GM12878 (cell line): ENCODE measurements around the gene RAB37. TPM values are rescaled to one million over a fixed set of nuclear protein-coding genes. Genes with fewer than 3 reads are reported as not detected.
A peak's percentile ranks its signal among the peaks of the same experiment; 100 is the strongest.

Experiments
- ATAC-seq: fragments of 200-7000 bp; cut with Tn5 transposase; 3 replicates; pipeline ENCODE4 v1.9.1; 2020; ENCODE audit warnings: mild to moderate bottlenecking, moderate library complexity
- BruUV-seq: library from RNA; stranded (reverse); fragments of 400-500 nt; replicated peaks from 2 replicates; lab custom pipeline; 2021; lab: Mats Ljungman, UMichigan
- CTCF ChIA-PET: fragments of 300-600 bp; sonication (Branson Sonifier 250); formaldehyde crosslinking; extraction: SDS; loops from one replicate; lab custom pipeline; 2021; ENCODE audit warnings: inconsistent platforms; lab: Yijun Ruan, JAX
- POLR2A ChIA-PET: fragments of 350-600 bp; formaldehyde crosslinking; extraction: SDS; loops from one replicate; lab custom pipeline; 2021; ENCODE audit warnings: inconsistent platforms; lab: Charles Lee
- RAD21 ChIA-PET: fragments of 300-600 bp; sonication (Branson Sonifier 250); formaldehyde crosslinking; loops from one replicate; lab custom pipeline; 2023; ENCODE audit warnings: antibody characterized with exemption; ENCODE audit not compliant: unreplicated experiment; lab: Charles Lee
- SMC1A ChIA-PET: fragments of 300-600 bp; sonication (Branson Sonifier 250); formaldehyde crosslinking; loops from one replicate; lab custom pipeline; 2023; ENCODE audit not compliant: unreplicated experiment, uncharacterized antibody; lab: Charles Lee
- DNase-seq: peaks from one replicate; pipeline ENCODE4 v3.0.0-alpha.2; 2011; ENCODE audit warnings: low read depth, low spot score
- FAIRE-seq: peaks from 3 replicates; lab custom pipeline; 2011; peaks lifted over from hg19 to GRCh38; lab: Jason Lieb, UNC
- H2AFZ ChIP-seq: 2 replicates; pipeline ENCODE4 v1.6.0; 2011; ENCODE audit warnings: low read depth, low read length, control low read depth; ENCODE audit not compliant: control insufficient read depth
- H3K27ac ChIP-seq: 2 replicates; pipeline ENCODE4 v1.5.1; 2011; ENCODE audit warnings: control low read depth; ENCODE audit not compliant: control insufficient read depth, insufficient read depth
- H3K27me3 ChIP-seq, 2 experiments: replicated peaks in 1 of 2; 2 replicates each; pipeline versions ENCODE4 v1.6.0 to v1.6.1; 2011; ENCODE audit warnings: low read length in 1 of 2; ENCODE audit not compliant: control insufficient read depth in 2 of 2, insufficient read depth in 2 of 2
- H3K36me3 ChIP-seq, 2 experiments: 2 replicates each; pipeline ENCODE4 v1.5.1; 2011; ENCODE audit warnings: low read length in 1 of 2; ENCODE audit not compliant: control insufficient read depth in 2 of 2, insufficient read depth in 2 of 2
- H3K4me1 ChIP-seq: 2 replicates; pipeline ENCODE4 v1.6.1; 2011; ENCODE audit warnings: mild to moderate bottlenecking, low read length, moderate library complexity, mixed read lengths; ENCODE audit not compliant: control insufficient read depth, insufficient read depth
- H3K4me2 ChIP-seq: 2 replicates; pipeline ENCODE4 v1.6.0; 2011; ENCODE audit warnings: control low read depth; ENCODE audit not compliant: control insufficient read depth, insufficient read depth
- H3K4me3 ChIP-seq: fragments of 200-600 bp; sonication (generic); 2 replicates; pipeline ENCODE4 v1.5.1; 2016
- H3K79me2 ChIP-seq: 2 replicates; pipeline ENCODE4 v1.6.0; 2011; ENCODE audit warnings: low read length; ENCODE audit not compliant: control insufficient read depth, insufficient read depth
- H3K9ac ChIP-seq: 2 replicates; pipeline ENCODE4 v1.8.0; 2011; ENCODE audit warnings: low read length, control low read depth, mixed read lengths; ENCODE audit not compliant: control insufficient read depth, insufficient read depth
- H3K9me3 ChIP-seq: replicated peaks from 3 replicates; pipeline ENCODE4 v1.5.1; 2011; ENCODE audit warnings: mild to moderate bottlenecking, low read length; ENCODE audit not compliant: control insufficient read depth, insufficient read depth
- H4K20me1 ChIP-seq: 2 replicates; pipeline ENCODE4 v1.6.0; 2011; ENCODE audit not compliant: control insufficient read depth, insufficient read depth
- CBX5 ChIP-seq: sonication (generic); IDR thresholded peaks from 2 replicates; pipeline ENCODE4 v1.6.1; 2016; ENCODE audit warnings: low read depth, moderate library complexity, mild to moderate bottlenecking, inconsistent platforms
- ETV6 ChIP-seq, 2 experiments: fragments of 450-650 bp in 1 of 2; IDR thresholded peaks in 1 of 2; conservative IDR thresholded peaks in 1 of 2; 2 replicates each; pipeline ENCODE4 v1.6.1; 2014; ENCODE audit warnings: antibody characterized with exemption in 1 of 2, borderline replicate concordance in 1 of 2, low read depth in 1 of 2, mild to moderate bottlenecking in 1 of 2, moderate library complexity in 1 of 2
- FOXK2 ChIP-seq: fragments of 450-650 bp; IDR thresholded peaks from 2 replicates; pipeline ENCODE4 v1.6.1; 2017; ENCODE audit warnings: mild to moderate bottlenecking, moderate library complexity
- JUNB ChIP-seq: IDR thresholded peaks from 2 replicates; pipeline ENCODE4 v1.6.1; 2016; ENCODE audit warnings: antibody characterized with exemption, mild to moderate bottlenecking
- KLF5 ChIP-seq: fragments of 450-650 bp; IDR thresholded peaks from 2 replicates; pipeline ENCODE4 v1.6.1; 2014; ENCODE audit warnings: mild to moderate bottlenecking; ENCODE audit not compliant: partially characterized antibody
- MTA3 ChIP-seq: IDR thresholded peaks from 2 replicates; pipeline ENCODE4 v1.6.1; 2012; ENCODE audit warnings: low read length, inconsistent platforms, borderline replicate concordance
- MYB ChIP-seq: fragments of 150-350 bp; IDR thresholded peaks from 2 replicates; pipeline ENCODE4 v1.6.1; 2014; ENCODE audit warnings: mild to moderate bottlenecking, low read depth, low read length, borderline replicate concordance
- NFYA ChIP-seq: IDR thresholded peaks from 2 replicates; pipeline ENCODE4 v1.6.1; 2011; ENCODE audit warnings: low read depth, mild to moderate bottlenecking, low read length, improper control_type of control experiment, borderline replicate concordance
- NFYB ChIP-seq: IDR thresholded peaks from 2 replicates; pipeline ENCODE4 v1.6.1; 2011; ENCODE audit warnings: low read depth, mild to moderate bottlenecking, low read length, improper control_type of control experiment, moderate library complexity; ENCODE audit not compliant: insufficient read depth
- POLR2AphosphoS5 ChIP-seq: IDR thresholded peaks from 2 replicates; pipeline ENCODE4 v1.6.1; 2011; ENCODE audit warnings: mild to moderate bottlenecking, low read length, inconsistent platforms
- SMARCA5 ChIP-seq: fragments of 450-650 bp; IDR thresholded peaks from 2 replicates; pipeline ENCODE4 v1.6.1; 2017; ENCODE audit warnings: mild to moderate bottlenecking
- SPI1 ChIP-seq: IDR thresholded peaks from 2 replicates; pipeline ENCODE4 v1.6.1; 2011; ENCODE audit warnings: low read depth, mild to moderate bottlenecking, low read length, moderate library complexity, borderline replicate concordance; ENCODE audit not compliant: insufficient read depth
- SREBF1 ChIP-seq: IDR thresholded peaks from 2 replicates; pipeline ENCODE4 v1.6.1; 2012; ENCODE audit warnings: mild to moderate bottlenecking, low read length
- ZNF622 ChIP-seq: fragments of 450-650 bp; IDR thresholded peaks from 2 replicates; pipeline ENCODE4 v1.6.1; 2017; ENCODE audit warnings: mild to moderate bottlenecking, inconsistent platforms
- WGBS: methylation state at CpG from one replicate; pipeline ENCODE4 v1.1.6; 2016; ENCODE audit warnings: low lambda C conversion rate; ENCODE audit not compliant: insufficient replicate concordance, insufficient coverage; ENCODE audit errors: missing lambda C conversion rate; 5-methylcytosine and 5-hydroxymethylcytosine counted together
- in situ Hi-C: fragments of 300-500 bp; cut with MboI; formaldehyde crosslinking; loops from 9 replicates; pipeline ENCODE4 v1.14.3; 2018; ENCODE audit warnings: mixed read lengths
- intact Hi-C: fragments of 100-400 bp; cut with micrococcal nuclease; formaldehyde crosslinking; loops from one replicate; pipeline ENCODE4 v1.14.2; 2022; ENCODE audit not compliant: unreplicated experiment
- polyA plus RNA-seq, 11 experiments: library from polyadenylated mRNA; depleted of rRNA in 4 of 11; unstranded in 6 of 11; stranded (reverse) in 5 of 11; fragments of >200 nt; fragmentation: Nextera tagmentation in 4 of 11; fragmentation: Illumina TruSeq in 1 of 11; extraction: Ambion mirVana in 4 of 11; extraction: Trizol in 1 of 11; gene quantifications; 1 replicate in 1 of 11; 2 replicates in 10 of 11; pipeline versions ENCODE4 v1.2.1 to v1.2.3, GENCODE V29; 2011 to 2016; ENCODE audit warnings: inconsistent platforms in 2 of 11, missing spikeins in 2 of 11, low read depth in 1 of 11
- total RNA-seq, 4 experiments: library from RNA; depleted of rRNA in 3 of 4; stranded (reverse); fragments of >200 nt in 3 of 4; fragmentation: Illumina TruSeq in 1 of 4; extraction: Trizol in 1 of 4; gene quantifications; 2 replicates each; pipeline versions ENCODE4 v1.2.1 to v1.2.3, GENCODE V29; 2013 to 2021
- TF ChIP-seq, protein P1 (sequence below): IDR thresholded peaks from 2 replicates; pipeline ENCODE4 v1.6.1; 2011; ENCODE audit warnings: low read depth, low read length, improper control_type of control experiment, borderline replicate concordance
- TF ChIP-seq, protein P2 (sequence below): IDR thresholded peaks from 2 replicates; pipeline ENCODE4 v1.6.1; 2011; ENCODE audit warnings: borderline replicate concordance, low read depth, mild to moderate bottlenecking, moderate library complexity, mixed read lengths, low read length; ENCODE audit not compliant: insufficient read depth; ENCODE audit errors: extremely low read length

Gene RAB37
- total and polyA plus RNA-seq, 10 of the 15 experiments (the other 5 are each of a cell fraction or from before 2014, with no cell fraction given), result 0.48 to 5.6 (median 1.7) TPM

DNA sequence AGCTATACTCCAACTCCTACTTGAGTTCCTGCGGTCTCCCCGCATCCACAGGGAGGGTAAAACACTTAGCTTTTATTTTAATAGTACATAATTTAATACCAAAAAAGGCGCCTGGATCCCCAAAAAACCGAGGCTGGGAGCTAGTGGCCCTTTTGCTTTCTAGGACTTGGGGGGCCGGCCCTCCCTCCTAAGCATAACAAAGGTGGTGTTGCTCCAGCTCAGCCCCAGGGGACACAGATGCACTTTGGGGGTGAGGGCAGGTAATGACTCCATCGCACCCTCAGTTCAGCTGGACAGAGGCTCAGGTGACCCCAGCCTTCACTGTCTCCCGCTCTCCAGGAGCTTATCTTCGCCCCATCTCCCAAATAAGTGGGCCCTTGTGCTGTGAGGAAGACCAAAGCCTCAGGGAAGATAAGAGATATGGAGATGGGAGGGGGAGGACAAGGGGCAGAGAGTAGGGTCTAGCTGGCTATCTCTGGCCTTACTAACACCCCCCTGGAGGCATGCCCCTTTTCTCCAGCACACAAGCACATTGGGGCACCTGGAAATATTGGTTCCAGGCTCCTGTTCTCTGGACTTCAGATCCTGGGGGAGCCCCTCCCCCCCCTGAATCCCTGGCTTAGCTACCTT is 8.6 kb downstream of the RAB37 start:
- POLR2A ChIA-PET, result interaction anchor here (0.8 to 3.1 kb wide), 11 partner anchors 8 to 128 kb away, joined by 3 to 22 read pairs (median 3); partner anchors contain the start of genes NAT9 and RAB37
- in situ Hi-C loops, result no loop called here
- H3K79me2 ChIP-seq, result peaks cover 22% of the 10 kb centered on the region

DNA sequence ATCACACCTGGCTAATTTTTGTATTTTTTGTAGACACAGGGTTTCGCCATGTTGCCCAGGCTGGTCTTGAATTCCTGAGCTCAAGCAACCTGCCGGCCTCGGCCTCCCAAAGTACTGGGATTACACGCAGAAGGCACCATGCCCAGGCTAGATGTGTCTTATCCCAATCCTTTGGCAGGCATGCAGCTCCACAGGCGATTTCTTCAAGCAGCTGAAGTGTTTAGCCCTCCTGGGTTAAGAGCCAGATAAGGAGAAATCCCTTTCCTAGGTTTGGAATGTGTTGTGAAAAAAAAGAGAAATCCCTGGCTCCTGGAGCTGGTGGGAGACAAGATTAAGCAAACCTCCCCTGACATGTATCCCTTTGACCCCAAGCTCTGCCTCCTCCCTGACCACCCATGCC is 9.3 kb downstream of the RAB37 start:
- ATAC-seq (no peak), DNase-seq (no peak), FAIRE-seq (peak; percentile 13)
- H3K36me3 ChIP-seq, result no peaks in the 10 kb centered on the region
- peaks cover 28% of the 10 kb centered on the region for H3K79me2 ChIP-seq
- no peaks in the 10 kb centered on the region for H4K20me1 ChIP-seq
- no TSS peak for BruUV-seq
- RAD21 ChIA-PET, result interaction anchor here (1.1 to 3.0 kb wide), 13 partner anchors 9 to 214 kb away, joined by 3 to 30 read pairs (median 9); partner anchors contain the start of genes NAT9 and RAB37
- SMC1A ChIA-PET, result interaction anchor here (0.8 to 3.3 kb wide), 10 partner anchors 10 to 900 kb away, joined by 3 to 15 read pairs (median 8); partner anchors contain the start of genes FDXR and RAB37
- peaks cover 26% of the 10 kb centered on the region for H3K4me1 ChIP-seq
- in situ Hi-C loops (no loop called here), intact Hi-C loops (no loop called here)
- POLR2A ChIA-PET, result interaction anchor here (0.6 to 3.1 kb wide), 8 partner anchors 9 to 388 kb away, joined by 3 to 22 read pairs (median 4); partner anchors contain the start of genes NAT9 and RAB37
- no peaks in the 10 kb centered on the region for H3K9me3 ChIP-seq
- no peak overlapping the region for H2AFZ ChIP-seq
- H3K27me3 ChIP-seq, result no peaks in the 10 kb centered on the region
- CTCF ChIA-PET, result interaction anchor here (0.6 to 4.5 kb wide), 18 partner anchors 9 to 243 kb away, joined by 3 to 98 read pairs (median 16); partner anchors contain the start of genes GRIN2C, NAT9 and RAB37
- no peak overlapping the region for H3K27ac ChIP-seq
- WGBS, result 69% methylated on average over 5 of the region's 5 CpGs
- no peak overlapping the region for H3K9ac ChIP-seq
- no peak overlapping the region for H3K4me2 ChIP-seq
- H3K4me3 ChIP-seq, result no peak overlapping the region
- TF ChIP-seq SPI1 (no peak), NFYB (no peak), CBX5 (no peak), KLF5 (no peak), NFYA (no peak), ETV6 (conservative IDR thresholded peaks at IDR 0.05 in 1 of 2, IDR thresholded peaks at IDR 0.05 in 1 of 2; ENCODE audit: borderline replicate concordance in 1 of 2, low read depth in 1 of 2) (no peak), MYB (no peak), SMARCA5 (no peak), POLR2AphosphoS5 (no peak), SREBF1 (no peak)
- TF ChIP-seq, protein P1, sequence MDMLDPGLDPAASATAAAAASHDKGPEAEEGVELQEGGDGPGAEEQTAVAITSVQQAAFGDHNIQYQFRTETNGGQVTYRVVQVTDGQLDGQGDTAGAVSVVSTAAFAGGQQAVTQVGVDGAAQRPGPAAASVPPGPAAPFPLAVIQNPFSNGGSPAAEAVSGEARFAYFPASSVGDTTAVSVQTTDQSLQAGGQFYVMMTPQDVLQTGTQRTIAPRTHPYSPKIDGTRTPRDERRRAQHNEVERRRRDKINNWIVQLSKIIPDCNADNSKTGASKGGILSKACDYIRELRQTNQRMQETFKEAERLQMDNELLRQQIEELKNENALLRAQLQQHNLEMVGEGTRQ, result no peak
- TF ChIP-seq, protein P2, sequence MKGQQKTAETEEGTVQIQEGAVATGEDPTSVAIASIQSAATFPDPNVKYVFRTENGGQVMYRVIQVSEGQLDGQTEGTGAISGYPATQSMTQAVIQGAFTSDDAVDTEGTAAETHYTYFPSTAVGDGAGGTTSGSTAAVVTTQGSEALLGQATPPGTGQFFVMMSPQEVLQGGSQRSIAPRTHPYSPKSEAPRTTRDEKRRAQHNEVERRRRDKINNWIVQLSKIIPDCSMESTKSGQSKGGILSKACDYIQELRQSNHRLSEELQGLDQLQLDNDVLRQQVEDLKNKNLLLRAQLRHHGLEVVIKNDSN, result no peak

More for the DNA sequence above, 8.6 kb downstream of the RAB37 start:
- RAD21 ChIA-PET, result interaction anchor here (1.2 to 3.0 kb wide), 14 partner anchors 8 to 215 kb away, joined by 4 to 30 read pairs (median 10); partner anchors contain the start of gene RAB37
- no peak for TF ChIP-seq MTA3
- no peak for TF ChIP-seq FOXK2
- no peak for TF ChIP-seq ZNF622
- no peak for TF ChIP-seq JUNB
- H3K9ac ChIP-seq, result no peak overlapping the region
- FAIRE-seq (no peak), ATAC-seq (no peak), DNase-seq (no peak)
- H2AFZ ChIP-seq, result no peak overlapping the region
- 80% methylated on average over 8 of the region's 8 CpGs for WGBS
- intact Hi-C loops, result loop anchor here (2.0 kb wide), 1 partner anchor 35 kb away; no protein-coding TSS in a partner anchor
- H3K4me3 ChIP-seq, result no peak overlapping the region
- no TSS peak for BruUV-seq
- H3K9me3 ChIP-seq, result no peaks in the 10 kb centered on the region
- no peak overlapping the region for H3K4me2 ChIP-seq
- peaks cover 26% of the 10 kb centered on the region for H3K4me1 ChIP-seq
- H3K27ac ChIP-seq, result no peak overlapping the region
- SMC1A ChIA-PET, result interaction anchor here (0.8 to 3.3 kb wide), 13 partner anchors 9 to 901 kb away, joined by 3 to 15 read pairs (median 9); partner anchors contain the start of genes NAT9 and RAB37
- H3K27me3 ChIP-seq, result no peaks in the 10 kb centered on the region
- CTCF ChIA-PET, result interaction anchor here (0.6 to 4.5 kb wide), 22 partner anchors 9 to 244 kb away, joined by 3 to 98 read pairs (median 6); partner anchors contain the start of genes FDXR, GRIN2C, NAT9 and RAB37
- no peaks in the 10 kb centered on the region for H3K36me3 ChIP-seq
- no peaks in the 10 kb centered on the region for H4K20me1 ChIP-seq
